HG02798 (cell line): ENCODE data around the gene KYAT1.
"Not testable (repeated sequence)": the region's sequence is repeated elsewhere in the genome, so short reads cannot be mapped to it uniquely, and the experiment has no call there.

ENCODE experiments used
- ATAC-seq: cut with Tn5 transposase; IDR thresholded peaks from one replicate; pipeline ENCODE4 v1.9.1; 2021; ENCODE audit warnings: mild to moderate bottlenecking; ENCODE audit not compliant: unreplicated experiment, poor library complexity

KYAT1 gene

GRCh38 chr9:128821584-128822406 lies 60.0 kb downstream of the KYAT1 start:
- no peak for ATAC-seq

- ATAC-seq: no peak
Observed at GRCh38 chr9:128820665-128821583, 60.8 kb downstream of the KYAT1 start.

- no peak for ATAC-seq
Observed at GRCh38 chr9:128819716-128820664, 61.8 kb downstream of the KYAT1 start.

- peak; percentile 38 for ATAC-seq
Observed at GRCh38 chr9:128818839-128819715, 62.7 kb downstream of the KYAT1 start.

DNA sequence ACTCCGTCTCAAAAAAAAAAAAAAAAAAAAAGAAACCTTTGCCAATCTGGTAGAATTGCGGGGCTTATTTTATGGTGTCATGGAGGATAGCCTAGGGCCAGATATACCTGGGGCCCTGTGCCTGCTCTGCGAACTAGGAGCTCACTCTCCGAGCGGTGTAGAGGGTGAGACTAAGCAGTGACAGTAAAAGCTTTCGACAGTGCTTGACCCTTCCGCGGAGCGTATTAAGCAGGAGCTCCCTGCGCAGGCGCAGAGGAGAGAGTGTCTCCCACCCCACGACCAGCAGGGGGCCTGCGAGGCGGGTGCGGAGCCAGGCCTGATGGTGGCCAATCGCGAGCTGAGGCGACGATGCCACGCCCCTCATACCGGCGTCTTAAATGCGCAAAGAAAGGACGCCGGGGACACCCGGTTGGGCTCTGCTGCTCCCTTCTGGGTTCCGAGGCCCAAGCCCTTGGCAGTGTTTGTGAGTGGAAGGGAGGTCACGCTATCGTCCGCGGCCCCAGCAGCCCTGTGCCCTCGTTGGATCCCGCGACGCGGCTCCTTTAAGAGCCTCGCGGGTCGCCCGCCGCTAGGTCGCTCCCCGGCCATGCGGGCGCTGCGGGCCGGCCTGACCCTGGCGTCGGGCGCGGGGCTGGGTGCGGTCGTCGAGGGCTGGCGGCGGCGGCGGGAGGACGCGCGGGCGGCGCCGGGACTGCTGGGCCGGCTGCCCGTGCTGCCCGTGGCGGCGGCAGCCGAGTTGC lies 63.5 kb downstream of the KYAT1 start, which contains the start of gene ENDOG:
TSS of gene ENDOG (plus strand) at position 402 of the 740 bp plus-strand sequence. CDS start at position 587, 185 bp downstream.
- peak; percentile 91 for ATAC-seq

- no peak for ATAC-seq
Observed at GRCh38 chr9:128810873-128811272, 70.9 kb downstream of the KYAT1 start.

GRCh38 chr9:128809831-128810230 lies 71.9 kb downstream of the KYAT1 start:
- ATAC-seq: no peak

DNA sequence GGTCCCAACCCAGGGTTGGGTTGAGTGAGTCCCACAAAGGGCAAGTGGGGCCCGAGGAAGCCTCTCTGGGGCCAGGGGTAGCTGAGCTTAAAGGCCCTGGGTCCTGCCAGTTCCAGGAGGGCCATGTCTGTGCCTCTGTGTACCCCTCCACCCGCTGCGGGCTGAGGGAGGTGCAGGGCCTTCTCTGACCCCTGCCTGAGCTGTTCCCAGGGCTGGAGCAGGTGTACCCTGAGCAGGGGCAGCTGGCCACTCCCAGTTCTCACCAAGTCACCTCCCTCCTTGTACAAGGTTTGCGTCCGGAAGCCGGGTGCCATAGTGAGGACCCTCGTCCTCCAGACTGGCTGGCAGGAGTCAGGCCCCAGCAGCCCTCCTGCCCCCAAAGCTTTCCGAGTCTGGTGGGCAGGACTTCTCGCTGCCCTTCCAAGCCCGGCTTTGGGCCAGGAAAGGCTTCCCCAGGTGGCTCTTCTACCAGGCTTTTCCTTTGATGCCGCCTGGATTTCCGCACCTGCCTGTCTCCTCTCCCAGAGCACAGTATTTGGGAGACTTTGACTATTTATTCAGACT lies 72.6 kb downstream of the KYAT1 start:
- no peak for ATAC-seq

DNA sequence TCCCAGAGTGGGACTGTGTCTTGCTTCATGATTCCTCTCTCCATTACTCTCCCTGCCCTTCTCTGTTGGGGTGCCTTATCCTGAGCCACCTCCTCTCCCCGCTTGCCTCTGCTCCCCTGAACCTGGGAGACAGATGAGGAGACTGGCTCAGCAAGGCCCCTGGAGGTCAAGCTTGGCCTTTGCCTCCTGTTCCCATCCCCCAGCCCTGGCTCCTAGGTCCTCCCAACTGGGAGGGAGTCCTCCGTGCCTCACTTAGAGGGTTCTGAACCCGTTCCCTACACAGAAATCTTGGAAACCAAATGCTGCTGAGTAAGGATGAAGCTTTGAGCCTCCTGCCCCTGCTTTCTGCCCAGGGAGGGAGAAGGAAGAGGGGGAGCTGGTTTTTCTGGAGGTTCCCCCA lies 73.2 kb downstream of the KYAT1 start:
- ATAC-seq: no peak

DNA sequence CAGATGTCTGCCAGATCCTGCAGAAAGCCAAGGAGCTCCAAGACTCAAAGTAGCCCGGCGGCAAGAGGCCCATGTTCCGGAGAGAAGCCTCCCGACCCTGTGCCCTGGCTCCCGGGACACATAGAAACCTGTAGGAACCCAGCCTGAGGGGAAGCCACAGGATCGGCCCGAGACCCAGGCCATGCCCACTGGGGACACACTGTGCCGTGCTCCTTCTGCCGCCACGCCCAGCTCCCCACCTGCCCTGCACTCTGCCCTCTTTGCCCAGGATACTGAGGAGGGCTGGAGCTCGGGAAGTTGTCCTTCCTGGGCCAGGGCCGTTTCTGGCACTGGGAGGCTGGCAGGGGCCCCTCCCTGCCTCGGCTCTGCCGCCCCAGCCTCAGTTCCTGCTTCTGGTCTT lies 73.9 kb downstream of the KYAT1 start:
- no peak for ATAC-seq

DNA sequence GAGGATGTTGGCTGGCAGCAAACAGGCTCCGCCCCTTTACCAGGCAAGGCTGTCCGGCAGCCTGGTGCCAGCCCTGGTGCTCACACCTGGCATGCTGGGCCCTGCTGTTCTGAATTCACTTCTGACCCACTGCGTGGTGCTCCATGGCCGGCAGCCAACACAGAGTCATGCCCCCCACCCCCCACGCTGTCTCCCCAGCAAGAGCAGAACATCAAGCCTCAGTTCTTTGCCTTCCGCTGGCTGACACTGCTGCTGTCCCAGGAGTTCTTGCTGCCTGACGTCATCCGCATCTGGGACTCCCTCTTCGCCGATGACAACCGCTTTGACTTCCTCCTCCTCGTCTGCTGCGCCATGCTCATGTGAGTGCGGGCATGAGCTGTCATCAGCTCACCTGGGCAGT lies 76.1 kb downstream of the KYAT1 start:
- no peak for ATAC-seq

DNA sequence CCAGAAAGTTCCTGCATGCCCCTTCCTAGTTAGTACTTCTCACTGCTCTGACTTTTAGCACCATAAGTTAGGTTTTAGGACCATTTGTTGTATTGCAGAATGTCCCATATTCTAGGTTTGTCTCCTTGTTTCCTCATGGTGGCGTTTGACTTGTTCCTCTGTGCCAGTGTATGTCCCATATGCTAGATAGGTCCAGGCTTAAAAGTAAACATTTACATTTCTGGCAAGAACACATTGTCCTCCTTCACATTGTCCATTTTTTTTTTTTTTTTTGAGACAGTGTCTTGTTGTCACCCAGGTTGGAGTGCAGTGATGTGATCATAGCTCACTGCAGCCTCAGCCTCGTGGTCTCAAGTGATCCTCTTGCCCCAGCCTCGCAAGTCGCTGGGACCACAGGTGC lies 79.3 kb downstream of the KYAT1 start:
- ATAC-seq: no peak

DNA sequence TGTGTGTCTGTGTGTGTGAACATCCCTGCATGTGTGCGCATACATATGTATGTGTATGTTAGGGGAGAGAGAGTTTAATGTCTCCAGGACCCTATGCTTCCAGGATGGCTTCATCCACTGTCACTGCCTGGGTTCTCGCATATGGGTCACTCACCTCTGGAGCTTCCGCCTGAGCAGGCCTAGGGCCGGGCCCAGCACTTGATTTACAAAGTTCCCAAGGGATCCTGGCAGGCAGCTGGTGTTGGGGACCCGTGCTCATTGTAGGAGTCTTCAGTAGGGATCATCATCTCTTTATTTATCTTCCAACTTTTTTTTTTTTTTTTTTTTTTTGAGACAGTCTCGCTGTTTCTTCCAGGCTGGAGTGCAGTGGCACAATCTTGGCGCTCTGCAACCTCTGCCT lies 81.7 kb downstream of the KYAT1 start:
- ATAC-seq: no peak

GRCh38 chr9:128798896-128799295 lies 82.9 kb downstream of the KYAT1 start:
- no peak for ATAC-seq

DNA sequence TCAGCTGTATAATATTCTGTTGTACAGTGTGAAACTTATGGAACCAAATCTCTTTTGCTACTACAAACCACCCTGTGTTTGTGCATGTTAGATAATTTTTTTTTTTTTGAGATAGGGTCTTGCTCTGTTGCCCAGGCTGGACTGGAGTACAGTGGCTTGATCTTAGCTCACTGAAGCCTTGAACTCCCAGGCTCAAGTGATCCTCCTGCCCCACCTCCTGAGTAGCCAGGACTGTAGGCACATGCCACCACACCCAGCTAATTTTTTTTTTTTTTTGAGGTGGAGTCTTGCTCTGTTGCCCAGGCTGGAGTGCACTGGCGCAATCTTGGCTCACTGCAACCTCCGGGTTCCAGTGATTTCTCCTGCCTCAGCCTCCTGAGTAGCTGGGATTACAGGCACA lies 86.8 kb downstream of the KYAT1 start:
- not testable (repeated sequence) for ATAC-seq

- ATAC-seq: no peak
Observed at GRCh38 chr9:128792978-128793686, 88.6 kb downstream of the KYAT1 start.

- ATAC-seq: no peak
Observed at GRCh38 chr9:128792134-128792533, 89.6 kb downstream of the KYAT1 start.

- no peak for ATAC-seq
Observed at GRCh38 chr9:128790536-128790935, 91.2 kb downstream of the KYAT1 start.
